Non-pigmented ciliary epithelial cell (primary cell): ENCODE results near the gene SOBP.

Experiments used
- DNase-seq: peaks from one replicate; pipeline ENCODE4 v3.0.0-alpha.2; 2010; ENCODE audit warnings: low read depth

SOBP gene

GRCh38 chr6:107639511-107639910, 149.6 kb downstream of the SOBP start:
- no peak for DNase-seq

GRCh38 chr6:107641071-107641470, 151.2 kb downstream of the SOBP start:
- no peak for DNase-seq

- DNase-seq: no peak
Observed at GRCh38 chr6:107641500-107641941, 151.6 kb downstream of the SOBP start.

GRCh38 chr6:107642095-107642860, 152.4 kb downstream of the SOBP start:
- DNase-seq: no peak

GRCh38 chr6:107642861-107643328, 153.0 kb downstream of the SOBP start:
- no peak for DNase-seq

GRCh38 chr6:107644513-107644912, 154.6 kb downstream of the SOBP start:
- no peak for DNase-seq

GRCh38 chr6:107645740-107646139, 155.8 kb downstream of the SOBP start:
- no peak for DNase-seq

- DNase-seq: no peak
Observed at GRCh38 chr6:107646176-107646575, 156.3 kb downstream of the SOBP start.

GRCh38 chr6:107646776-107647438, 157.0 kb downstream of the SOBP start:
- no peak for DNase-seq

GRCh38 chr6:107647439-107647948, 157.6 kb downstream of the SOBP start:
- DNase-seq: no peak

GRCh38 chr6:107648983-107649382, 159.1 kb downstream of the SOBP start:
- DNase-seq: no peak

- no peak for DNase-seq
Observed at GRCh38 chr6:107652526-107653182, 162.7 kb downstream of the SOBP start.

GRCh38 chr6:107653183-107653580, 163.3 kb downstream of the SOBP start:
- no peak for DNase-seq

GRCh38 chr6:107653861-107654394, 164.0 kb downstream of the SOBP start:
- no peak for DNase-seq

GRCh38 chr6:107654764-107655163, 164.8 kb downstream of the SOBP start:
- no peak for DNase-seq

GRCh38 chr6:107655245-107655644, 165.3 kb downstream of the SOBP start:
- DNase-seq: no peak

- no peak for DNase-seq
Observed at GRCh38 chr6:107655864-107656263, 165.9 kb downstream of the SOBP start.

- DNase-seq: no peak
Observed at GRCh38 chr6:107656401-107656800, 166.5 kb downstream of the SOBP start.

- DNase-seq: no peak
Observed at GRCh38 chr6:107656883-107657282, 167.0 kb downstream of the SOBP start.

- no peak for DNase-seq
Observed at GRCh38 chr6:107657373-107657754, 167.4 kb downstream of the SOBP start.

GRCh38 chr6:107657755-107658461, 168.0 kb downstream of the SOBP start:
- no peak for DNase-seq
